HG02870 (cell line): ENCODE measurements around the gene C19orf67.

Experiments used
- ATAC-seq: cut with Tn5 transposase; IDR thresholded peaks from one replicate; pipeline ENCODE4 v1.9.1; 2021; ENCODE audit warnings: mild to moderate bottlenecking, moderate library complexity; ENCODE audit not compliant: unreplicated experiment

C19orf67 gene

DNA sequence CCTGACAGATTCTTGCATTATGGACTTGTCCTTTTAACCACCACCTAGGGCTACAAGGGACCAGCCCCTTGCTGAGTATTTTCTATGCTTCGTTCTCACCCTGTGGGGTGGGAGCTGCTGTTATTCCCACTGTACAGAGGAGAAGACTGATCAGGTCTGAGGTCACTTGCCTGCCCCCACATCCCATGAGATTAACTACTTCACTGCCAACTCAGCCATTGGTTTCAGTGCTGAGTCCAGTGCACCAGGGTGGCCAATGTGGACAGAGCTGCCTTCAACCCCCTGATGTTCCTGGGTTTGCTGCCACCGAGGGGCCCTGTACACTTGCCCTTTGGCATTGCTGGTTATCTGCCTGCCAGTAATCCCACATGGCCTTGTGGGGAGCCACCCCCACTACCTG, 25.1 kb upstream of the C19orf67 start:
- no peak for ATAC-seq

DNA sequence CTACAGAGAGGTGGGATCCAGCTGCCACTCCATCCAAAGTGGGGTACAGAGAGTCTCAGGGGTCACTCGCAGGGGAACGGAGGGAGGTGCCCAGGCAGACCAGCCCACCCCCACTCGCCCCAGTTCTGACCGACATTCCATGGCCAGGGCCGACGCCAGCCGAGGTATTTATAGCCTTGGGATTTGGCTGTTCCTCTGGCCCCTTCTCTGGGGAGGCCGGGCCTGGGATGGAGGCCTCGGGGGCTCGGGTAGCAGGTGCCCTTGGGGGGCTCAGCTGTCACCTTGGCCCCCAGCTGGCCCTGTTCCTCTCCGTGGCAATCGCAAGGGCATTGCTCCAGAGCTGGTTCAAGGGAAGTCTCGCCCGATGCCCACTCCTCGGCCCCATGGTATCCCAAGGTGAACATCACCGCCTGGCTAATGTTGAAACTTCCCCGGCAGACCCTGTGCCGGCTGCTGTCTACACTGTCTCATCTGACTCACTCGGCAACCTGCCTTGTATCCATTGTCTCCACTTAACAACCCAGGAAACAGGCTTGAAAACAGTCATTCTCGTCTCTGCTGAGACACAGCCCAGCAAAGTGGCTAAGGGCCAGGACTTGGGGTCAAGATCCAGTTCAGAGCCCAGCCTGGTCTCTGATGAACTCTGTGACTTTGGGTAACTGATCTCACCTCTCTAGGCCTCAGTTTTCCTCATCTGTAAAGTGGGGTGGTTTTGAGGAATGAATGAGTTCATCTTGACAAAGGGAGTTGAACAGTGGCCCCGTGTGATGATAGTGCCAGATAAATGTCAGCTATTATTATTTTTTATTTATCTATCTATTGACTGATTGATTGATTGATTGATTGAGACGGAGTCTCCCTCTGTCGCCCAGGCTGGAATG, 22.2 kb upstream of the C19orf67 start:
- no peak for ATAC-seq

DNA sequence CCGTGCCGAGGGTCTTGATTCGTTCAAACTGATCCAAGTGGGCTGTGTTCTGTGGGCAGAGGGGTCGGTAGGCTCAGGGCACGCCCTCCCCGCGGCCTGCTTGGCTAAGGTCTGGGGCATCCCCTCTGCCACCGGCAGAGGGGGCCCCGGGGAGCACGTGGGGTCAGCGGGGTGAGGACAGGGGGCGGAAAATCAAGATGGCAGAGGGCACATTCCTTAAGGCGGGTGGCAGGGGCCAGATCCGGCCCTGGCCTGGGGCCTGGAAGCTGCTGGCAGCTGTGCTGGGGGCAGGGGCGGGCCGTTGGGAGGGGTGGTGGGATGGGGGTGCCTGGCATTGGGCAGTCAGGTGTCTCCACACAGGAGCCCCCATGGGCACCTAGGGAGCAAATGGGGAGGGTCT, 21.3 kb upstream of the C19orf67 start:
- ATAC-seq = no peak

DNA sequence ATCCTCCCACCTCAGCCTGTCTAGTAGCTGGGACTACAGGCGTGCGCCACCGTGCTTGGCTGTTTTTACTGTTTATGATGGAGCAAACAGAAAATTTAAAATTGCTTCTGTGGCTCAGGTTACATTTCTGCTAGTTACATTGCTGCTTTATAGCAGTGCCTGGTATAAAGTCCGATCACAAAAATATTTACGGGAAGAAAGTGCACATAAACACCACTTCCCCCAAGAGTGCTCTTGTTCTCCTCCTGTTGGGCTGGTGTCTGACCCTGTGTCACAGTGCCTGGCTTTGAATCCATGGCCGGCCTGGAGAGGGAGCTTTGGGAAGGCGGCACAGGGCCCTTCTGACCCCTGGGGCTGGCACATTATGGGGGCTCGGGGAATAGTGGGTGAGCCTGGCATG, 20.1 kb upstream of the C19orf67 start:
- no peak for ATAC-seq

DNA sequence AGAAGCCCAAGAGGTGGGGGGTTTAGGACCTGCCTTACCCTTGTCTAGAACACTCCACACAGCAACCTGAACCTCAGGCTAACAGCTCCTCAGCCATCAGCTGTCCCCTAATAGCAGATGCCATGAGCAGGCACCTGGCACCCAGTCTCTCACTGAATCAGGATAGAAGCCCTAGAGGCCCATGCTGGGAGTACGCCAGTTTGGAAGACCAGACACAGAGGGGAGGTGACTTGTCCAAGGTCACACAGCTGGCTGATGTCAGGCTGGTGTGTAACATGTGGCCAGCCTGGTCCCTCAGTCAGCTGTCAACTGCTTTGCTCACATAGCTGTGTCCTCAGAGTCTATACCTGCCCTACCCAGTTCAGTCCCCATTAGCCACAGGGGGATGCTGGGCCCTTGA, 17.7 kb upstream of the C19orf67 start:
- no peak for ATAC-seq

DNA sequence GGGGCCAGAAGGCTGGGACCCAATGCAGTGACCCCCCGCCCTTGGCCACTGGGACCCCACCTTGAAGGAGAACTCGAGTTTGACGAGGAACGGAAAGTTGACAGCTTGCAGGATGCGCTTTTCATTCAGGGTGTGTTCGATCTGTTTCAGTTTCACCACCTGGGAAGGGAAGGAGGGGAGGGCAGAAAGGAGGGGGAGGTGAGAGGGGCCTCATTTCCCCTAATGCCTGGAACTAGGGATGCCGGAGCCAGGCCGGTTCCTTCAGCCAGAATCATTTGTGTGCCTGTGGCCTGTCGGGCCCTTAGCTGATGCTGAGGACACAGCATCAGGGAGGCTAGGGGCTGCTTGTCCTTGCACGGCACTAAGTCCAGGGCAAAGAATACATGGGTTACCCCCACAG, 17.2 kb upstream of the C19orf67 start:
- ATAC-seq = no peak

DNA sequence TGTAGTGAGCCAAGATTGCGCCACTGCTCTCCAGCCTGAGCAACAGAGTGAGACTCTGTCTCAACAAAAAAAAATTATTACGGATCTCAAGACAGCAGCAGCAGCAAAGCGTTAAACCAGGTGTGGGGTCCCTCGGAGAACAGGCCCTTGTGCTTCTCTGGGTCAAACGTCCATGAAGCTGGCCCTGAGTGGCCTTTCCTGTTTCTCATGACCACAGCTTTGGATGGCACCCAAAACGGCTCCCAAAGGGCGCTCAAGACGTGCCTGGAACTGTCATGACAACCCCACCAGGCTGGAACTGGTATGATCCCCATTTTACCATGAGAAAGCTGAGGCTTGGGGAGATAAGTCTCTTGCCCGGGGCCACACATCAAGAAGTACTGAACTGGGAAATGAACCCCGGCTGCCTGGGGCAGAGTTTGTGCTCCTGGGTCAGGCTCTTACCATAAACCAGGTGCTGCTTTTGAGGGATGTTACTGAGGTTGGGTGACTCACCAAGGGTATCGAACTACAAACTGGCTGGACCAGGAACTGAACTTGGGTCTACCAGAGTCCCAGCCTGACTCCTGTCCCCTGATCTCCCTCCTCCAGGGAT, 16.6 kb upstream of the C19orf67 start:
- no peak for ATAC-seq

DNA sequence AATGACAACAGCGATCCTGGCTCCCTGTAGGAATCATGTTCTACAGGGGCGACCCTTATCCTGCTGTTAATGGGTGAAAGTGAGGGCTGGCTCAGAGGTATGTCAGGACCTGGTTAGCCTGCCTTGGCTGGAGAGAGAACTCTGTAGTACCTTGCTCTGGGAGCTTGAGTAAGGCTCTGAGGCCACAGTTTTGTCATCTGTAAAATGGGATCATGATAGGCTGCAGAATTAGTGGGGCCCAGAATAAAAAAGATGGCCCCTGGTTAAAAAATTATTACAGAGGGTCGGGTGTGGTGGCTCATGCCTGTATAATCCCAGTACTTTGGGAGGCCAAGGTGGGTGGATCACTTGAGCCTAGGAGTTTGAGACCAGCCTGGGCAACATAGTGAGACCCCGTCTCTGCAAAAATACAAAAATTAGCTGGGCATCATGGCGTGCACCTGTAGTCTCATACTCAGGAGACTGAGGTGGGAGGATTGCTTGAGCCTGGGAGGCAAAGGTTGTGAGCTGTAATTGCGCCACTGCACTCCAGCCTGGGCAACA, 15.5 kb upstream of the C19orf67 start:
- no peak for ATAC-seq

DNA sequence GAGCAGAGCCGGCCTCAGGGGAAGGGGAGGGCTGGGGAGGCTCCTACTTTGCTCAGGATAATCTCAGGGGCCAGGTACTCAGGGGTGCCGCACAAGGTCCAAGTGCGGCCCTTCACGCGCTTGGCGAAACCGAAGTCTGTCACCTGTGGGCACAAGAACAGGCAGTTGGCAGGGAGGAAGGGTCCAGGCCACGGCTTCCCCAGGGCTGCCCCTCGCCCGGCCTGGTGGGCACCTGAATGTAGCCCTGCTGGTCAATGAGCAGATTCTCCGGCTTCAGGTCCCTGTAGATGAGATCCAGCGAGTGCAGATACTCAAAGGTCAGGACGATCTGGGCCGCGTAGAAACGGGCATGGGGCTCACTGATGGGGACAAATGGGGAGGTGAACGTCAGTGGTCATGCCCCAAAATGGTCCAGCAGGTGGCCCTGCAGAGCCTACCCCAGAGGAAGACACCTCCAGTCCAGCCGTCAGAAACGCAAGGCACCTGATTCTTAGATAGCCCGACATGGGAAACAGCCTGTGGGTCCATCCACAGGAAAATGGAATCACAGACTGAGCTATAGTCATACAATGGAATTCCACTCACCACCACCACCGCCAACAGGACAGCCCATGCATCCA, 12.1 kb upstream of the C19orf67 start:
- no peak for ATAC-seq

DNA sequence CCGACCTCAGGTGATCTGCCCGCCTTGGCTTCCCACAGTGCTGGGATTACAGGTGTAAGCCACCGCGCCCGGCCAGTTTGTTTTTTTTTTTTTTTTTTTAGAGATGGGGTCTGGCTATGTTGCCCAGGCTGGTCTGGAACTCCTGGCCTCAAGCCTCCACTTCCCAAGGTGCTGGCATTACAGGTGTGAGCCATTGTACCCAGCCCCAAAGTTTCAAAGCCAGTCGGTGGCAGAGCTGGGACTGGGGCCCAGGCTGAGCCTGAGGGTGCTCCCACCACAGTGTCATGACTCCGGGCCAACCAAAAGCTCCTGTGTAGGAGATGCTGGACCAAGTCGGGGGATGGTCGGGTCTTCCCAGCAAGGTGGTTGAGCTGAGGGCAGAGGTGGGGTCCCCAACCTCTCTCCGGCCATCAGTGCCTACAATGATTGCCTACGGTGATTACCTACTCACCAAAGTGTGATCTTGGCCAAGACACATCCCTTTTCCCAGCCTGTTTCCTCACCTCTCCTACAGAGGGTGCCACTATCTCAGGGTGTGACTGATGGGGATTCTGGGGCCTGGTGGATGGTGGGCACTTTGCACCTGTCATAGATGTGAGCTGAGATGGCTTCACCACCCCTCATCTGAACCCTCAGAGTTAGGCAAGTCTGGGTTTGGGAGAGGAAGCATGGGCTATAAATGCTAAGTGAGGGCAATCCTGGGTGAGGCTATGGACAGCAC, 10.8 kb upstream of the C19orf67 start:
- no peak for ATAC-seq

DNA sequence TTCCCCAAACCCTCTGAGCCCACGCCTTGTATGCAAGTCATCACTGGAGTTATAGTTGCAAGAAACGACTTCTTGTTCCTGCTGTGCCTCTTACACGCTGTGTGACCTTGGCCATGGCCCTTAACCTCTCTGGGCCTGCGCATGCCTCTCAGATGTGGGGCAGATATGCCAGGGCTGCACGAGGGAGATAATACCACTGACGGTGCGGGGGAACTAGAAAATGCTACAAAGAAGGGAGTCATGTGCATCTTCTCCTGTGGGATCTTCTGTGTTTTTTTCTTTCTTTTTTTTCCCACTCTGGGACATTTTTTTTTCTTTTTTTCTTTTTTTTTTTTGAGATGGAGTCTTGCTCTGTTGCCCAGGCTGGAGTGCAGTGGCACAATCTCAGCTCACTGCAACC, 9.3 kb upstream of the C19orf67 start:
- ATAC-seq = no peak

DNA sequence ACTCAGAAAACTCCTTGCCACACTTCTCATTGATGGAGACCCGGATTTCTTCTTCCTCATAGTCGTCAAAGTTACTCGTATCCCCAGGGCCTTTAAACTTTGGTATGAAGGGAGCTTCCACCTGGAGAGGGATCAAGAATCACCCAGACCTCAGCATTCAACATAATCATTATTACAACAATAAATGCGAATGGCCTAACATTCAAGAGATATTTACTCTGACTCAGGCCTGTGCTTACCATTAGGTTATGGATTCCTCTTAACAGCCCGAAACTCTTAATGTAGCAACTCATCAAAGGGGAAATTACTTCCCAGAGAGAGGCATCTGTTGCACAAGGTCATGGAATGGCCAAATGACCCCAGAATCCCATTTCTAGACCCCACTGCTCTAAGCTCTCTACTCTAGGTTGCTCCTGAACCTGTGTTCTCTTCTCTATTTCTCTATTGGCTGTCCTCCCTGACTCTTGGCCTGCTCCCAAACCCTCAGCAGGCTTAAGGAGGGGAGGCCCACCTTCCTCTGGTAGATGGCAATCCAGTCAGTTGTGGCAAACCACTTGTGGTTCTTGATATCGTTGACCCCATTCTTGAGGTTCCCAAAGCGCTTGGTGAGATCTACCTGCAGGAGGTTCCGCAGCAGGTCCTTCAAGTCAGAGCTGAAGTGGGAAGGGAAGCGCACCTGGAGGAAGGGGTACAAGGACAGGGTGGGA, 7.7 kb upstream of the C19orf67 start:
- no peak for ATAC-seq

DNA sequence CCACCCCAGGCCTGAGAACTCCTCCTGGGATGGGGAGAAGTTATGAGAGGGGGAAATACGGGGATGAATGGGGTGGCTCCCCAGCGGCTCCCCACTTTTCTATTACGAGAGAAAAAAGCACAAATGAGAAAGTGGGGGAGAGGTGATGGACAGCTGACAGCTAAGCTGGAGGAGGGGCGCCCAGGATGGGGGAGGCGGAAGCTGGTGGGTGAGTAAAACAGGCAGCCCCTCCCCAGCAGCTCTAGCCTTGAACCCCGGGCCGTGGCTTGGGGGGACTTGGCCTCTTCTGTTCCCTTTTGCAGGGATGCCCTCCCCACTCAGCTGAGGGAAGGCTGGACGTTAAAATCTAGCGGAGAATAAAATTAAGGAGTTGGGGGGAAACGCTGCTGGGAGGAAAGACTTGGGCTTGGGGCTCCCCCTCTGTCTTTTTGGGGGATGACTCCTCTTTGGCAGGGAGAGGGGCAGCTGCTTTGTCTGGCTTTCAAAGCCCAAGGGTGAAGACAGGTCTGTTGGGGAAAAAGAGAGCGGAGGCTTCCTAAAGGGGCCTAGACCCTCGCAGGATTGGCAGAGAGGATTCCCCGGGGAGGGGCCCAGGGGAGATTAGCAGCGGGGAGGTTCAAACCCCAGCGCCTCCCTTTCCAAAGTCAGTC, 6.4 kb upstream of the C19orf67 start:
- ATAC-seq = no peak

DNA sequence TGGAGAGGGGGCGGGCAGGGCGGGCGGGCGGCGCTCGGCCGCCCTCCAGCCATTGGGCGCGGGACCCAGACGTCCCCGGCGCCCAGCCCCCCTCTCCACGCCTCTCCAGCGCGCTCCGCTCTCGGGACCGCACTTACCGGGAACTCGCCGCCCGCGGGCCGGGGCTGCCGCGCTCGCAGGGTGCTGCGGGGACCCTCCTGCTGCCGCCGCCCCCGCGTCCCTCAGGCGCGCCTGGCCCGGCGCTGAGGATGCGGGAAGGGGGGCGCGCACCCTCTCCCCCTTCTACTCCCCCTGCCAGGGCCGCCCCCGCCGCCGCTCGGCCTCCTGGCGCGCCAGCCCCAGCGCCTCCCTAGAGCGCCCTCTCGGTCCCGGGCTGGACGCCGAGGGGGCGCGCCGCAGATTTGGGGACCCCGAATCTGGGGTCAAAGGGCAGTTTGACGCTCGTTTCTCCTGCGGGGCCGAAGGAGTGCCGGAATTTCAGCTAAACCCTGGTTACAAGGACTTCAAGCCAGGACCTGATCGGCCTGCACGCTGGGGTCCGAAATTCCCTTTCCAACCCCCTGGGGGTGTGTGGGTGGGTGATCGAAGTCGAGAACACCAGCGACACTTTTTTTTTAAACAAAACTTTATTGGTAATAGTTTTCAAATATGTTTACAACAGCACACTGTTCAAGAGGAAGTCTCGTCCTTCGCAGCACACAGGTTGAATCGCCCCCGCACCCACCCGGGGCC, 5.7 kb upstream of the C19orf67 start:
- peak; percentile 53 for ATAC-seq

DNA sequence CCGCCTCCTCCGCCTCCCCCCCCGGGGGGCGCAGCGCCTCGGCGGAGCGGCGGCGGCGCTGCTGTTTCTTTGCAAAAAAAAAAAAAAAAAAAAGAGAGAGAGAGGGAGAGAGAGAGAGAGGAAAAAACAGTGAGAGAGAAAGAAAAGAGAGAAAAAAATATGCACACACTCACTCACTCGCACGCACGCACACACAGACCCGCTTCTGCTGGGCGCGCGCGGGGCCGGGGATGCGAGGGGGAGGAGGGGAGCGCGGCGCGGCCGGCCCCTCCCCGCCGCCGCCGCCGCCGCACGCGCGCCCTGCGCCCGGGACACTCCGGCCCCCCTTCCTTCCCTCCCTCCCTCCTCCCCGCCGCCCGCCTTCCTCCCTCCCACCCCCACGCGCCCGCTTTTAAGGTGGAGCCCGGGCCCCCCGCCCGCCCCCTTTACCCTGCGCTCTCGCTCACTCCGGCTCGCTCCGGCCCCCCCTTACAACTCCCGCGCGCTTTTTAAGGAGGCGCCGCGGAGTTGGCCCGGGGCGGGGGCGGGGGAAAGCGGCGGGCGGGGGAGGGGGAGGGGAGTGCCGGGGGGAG, 5.0 kb upstream of the C19orf67 start, which contains the start of gene SAMD1:
Gene SAMD1 (minus strand): TSS at position 243 of the 572 bp plus-strand sequence.
- peak; percentile 35 for ATAC-seq

DNA sequence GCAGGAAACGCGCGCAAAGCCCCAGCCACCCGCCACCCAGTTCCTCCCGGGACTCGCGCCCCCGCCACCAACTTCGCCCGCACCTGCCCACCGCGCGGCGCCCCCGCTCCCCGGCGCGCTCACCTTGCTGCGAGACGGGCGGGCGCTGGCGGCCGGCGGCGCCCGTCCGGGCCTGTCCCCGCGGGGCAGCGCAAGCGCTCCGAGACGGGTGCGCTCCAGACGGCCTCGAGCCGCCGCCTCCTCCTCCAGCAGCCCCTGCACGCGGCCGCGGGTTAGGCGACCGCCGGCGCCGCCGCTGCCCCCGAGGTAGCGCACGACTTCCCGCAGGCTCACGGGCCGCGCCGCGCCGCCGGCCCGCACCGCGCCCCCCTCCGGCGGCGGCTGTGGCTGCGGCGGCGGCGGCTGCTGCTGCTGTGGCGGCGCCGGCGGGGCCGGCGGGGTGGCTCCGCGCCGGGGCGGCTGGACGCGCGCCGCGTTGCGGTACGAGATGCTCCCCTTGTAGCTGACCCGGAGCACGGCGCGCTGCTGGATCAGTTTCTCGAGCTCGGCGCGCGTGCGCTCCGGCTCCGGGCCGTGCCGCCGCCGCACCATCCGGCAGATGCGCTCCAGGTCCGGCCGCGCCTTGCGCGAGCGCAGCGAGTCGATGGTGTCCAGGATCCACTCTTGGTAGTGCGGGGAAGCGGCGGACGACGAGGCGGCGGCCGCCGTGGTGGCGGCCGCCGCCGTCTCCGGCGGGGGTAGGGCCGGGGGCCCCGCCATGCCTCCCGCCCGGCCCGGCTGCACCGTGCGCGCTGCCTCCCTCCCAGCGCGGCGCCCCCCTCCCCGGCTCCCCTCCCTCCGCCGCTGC, 4.3 kb upstream of the C19orf67 start:
- no peak for ATAC-seq

DNA sequence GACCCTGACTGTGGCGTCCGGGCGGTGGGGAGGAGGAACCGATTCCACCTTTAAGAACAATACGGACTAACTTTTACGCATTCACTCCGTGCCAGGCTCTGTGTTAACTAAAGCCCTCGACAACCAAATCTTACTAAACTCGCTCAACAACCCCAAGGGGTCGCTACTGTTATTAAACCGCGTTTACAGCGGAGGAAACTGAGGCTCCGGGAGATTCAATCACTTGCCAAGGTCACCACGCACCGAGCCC, 3.8 kb upstream of the C19orf67 start:
- ATAC-seq = no peak

DNA sequence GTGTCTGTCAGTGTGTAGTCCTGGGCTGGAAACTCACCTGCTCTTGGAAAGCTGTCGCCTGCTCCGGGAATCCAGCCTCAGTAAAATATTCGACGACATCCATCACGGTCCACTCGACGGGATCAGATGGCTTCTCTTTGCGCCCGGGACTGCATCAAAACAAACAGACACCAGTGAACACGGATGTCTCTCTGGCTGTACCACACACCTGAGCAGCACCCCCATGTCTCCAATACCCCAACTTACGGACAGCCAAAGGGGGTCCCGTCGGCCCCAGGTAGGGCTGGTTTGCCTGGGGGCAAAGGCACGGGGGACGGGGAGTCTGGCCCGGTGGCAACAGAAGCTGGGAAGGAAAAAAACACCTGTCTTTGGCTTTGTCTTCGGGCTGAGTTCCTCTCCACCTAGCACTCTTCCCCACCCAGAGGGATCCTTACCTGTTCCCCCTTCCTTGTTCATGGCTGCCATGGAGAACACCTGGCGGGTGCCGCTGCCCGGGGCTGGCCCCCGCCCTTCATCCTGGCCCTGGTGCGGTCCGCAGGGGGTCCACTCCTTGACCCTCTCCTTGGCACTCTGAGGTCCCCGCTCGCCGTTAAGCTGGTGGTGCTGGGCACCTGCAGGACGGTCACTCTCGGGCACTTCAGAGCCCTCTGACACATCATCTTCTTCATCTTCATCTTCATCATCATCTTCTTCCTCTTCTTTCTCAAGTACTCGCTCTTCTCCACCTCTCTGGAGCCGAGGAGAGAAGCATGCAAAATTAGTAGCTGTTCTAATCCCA, 3.2 kb upstream of the C19orf67 start:
- no peak for ATAC-seq
